ENCODE results near the gene FAM131C.

DNA sequence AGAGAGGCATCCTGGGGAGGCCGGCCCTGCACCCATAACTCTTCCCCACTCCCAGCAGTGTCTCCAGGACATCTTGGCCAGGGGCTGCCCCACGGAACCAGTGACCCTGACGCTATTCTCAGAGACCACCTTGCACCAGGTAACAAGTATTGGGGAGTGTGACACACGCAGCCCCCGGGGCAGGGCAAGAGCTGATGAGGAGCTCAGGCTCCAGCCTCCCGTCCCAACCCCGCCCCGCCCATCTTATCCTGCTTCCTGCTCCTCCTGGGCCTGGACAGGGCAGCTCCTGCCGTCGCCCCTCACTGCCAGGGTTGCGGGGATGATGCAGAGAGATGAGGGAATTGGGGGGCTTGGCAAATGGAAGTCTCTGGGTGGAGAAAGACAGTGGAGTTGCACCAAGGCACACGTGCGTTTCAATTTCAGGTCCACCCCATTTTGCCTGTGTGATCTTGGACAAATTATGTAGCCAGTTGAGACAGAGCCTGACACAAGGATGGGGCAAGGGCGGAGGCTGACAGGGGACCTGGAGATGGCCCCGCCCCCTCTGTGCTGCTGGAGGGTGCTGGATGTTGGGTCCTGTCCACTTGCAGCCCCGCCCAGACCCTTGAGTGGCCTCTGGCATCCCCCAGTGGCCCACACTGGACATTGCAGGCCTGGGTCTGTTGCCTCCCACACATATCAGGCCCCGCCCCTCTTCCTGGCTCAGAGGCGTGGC, 40.9 kb downstream of the FAM131C start:
- no peak for TF ChIP-seq POLR2AphosphoS5 (IDR thresholded peaks at IDR 0.05; ENCODE audit: low read depth, low read length)
- no peak for TF ChIP-seq SIN3A (IDR thresholded peaks at IDR 0.05; ENCODE audit: borderline replicate concordance, insufficient read depth, low read length)
- TF ChIP-seq, protein P1, sequence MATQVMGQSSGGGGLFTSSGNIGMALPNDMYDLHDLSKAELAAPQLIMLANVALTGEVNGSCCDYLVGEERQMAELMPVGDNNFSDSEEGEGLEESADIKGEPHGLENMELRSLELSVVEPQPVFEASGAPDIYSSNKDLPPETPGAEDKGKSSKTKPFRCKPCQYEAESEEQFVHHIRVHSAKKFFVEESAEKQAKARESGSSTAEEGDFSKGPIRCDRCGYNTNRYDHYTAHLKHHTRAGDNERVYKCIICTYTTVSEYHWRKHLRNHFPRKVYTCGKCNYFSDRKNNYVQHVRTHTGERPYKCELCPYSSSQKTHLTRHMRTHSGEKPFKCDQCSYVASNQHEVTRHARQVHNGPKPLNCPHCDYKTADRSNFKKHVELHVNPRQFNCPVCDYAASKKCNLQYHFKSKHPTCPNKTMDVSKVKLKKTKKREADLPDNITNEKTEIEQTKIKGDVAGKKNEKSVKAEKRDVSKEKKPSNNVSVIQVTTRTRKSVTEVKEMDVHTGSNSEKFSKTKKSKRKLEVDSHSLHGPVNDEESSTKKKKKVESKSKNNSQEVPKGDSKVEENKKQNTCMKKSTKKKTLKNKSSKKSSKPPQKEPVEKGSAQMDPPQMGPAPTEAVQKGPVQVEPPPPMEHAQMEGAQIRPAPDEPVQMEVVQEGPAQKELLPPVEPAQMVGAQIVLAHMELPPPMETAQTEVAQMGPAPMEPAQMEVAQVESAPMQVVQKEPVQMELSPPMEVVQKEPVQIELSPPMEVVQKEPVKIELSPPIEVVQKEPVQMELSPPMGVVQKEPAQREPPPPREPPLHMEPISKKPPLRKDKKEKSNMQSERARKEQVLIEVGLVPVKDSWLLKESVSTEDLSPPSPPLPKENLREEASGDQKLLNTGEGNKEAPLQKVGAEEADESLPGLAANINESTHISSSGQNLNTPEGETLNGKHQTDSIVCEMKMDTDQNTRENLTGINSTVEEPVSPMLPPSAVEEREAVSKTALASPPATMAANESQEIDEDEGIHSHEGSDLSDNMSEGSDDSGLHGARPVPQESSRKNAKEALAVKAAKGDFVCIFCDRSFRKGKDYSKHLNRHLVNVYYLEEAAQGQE (IDR thresholded peaks at IDR 0.05; ENCODE audit: insufficient read depth in 1 of 2, low read depth in 2 of 2, low read length in 2 of 2): no peak
- TF ChIP-seq TAF1 (IDR thresholded peaks at IDR 0.05; ENCODE audit: borderline replicate concordance, insufficient read depth, low read length): no peak
